HL-60/S4 treated with retinoic acid at 250 ng/mL for 4 days and 3 days (cell line): ENCODE measurements around the gene FARP1.

Experiments
- in situ Hi-C: fragments of 300-500 bp; cut with MboI; formaldehyde crosslinking; loops from 2 replicates; pipeline ENCODE4 v1.7.0; 2022; ENCODE audit warnings: low sequenced_read_pairs

Gene FARP1

DNA sequence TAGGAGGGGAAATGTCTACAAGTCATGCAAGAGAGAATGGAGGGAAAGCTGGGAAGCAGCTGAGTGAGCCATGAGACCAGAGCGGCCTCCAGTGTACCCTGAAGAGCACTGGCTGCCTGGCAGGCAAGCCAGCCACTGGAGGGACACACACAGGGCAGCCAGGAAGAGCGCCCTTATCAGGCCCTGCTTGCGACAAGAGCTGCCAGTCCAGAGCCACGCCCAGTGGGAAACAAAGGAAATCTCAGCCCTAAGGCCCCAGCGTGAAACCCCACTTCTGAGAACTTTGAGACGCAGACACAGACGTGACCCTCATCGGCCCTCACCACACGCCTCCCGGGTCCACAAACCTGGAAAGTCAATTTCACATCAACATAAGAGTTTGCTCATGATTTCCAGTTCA, 329.0 kb downstream of the FARP1 start:
- in situ Hi-C loops, result no loop called here

DNA sequence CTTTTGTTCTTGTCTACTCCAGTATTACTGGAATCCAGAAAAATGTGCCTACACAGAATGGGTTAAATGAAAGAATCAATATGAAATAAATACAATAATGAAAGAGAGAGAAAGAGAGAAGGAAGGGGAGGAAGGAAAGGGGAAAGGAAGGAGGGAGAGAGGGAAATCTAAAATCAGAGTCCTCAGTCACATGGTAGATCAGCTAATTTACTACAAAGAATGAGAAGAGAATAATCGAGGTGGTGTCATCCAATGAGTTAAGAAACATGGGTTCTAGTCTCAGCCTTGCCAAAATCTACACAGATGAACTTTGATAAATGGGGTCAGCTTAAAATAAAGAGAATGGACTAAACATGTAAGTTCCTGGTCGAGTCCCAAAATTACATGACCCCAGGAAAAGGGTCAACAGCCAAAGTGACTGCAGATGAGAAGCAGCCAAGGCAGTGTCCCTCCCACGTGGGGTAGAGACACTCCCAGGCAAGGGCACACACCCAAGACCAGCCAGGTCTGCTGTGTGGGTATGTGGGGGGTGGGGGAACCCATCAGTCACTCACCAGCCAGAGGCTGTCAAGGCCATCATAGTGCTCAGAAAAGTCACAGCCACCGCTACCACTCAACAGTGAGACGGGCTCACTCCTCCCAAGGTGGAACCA, 330.4 kb downstream of the FARP1 start:
- in situ Hi-C loops, result no loop called here

DNA sequence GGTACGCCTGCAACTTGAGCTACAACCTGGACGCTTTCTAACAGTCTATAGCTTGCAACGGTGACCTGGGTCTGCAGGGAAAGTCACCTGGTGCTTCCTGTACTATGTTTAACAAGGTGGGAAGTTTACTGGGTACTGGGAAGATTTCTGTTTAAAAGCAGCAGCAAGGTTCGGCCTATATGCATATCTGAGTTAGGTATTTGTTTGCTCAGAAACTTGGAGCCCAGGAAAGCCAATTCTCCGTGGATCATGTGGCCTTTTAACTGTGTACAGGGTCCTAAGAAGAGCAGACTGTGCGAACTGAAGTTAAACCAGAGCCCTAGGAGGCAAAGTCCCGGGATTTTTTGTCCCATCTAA, 330.9 kb downstream of the FARP1 start:
- in situ Hi-C loops, result no loop called here

DNA sequence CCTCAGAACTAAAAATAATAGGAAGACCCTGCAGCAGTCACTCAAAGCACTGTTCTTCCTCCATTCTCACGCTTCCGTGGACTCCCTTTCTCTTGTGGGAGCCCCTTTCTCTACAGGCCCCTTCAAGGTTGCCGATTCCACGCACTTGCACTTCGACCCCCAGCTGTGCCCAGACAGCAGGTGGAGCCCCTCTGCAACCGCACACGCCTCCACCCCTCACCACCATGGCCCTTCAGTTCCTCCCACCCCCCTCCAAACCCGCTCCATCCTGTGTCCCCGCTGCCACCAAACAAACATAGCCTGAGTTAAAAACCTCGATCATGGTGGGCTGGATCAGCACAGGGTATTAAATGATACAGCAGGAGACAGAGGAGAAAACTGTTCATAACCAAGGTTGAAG, 331.4 kb downstream of the FARP1 start:
- in situ Hi-C loops, result no loop called here

DNA sequence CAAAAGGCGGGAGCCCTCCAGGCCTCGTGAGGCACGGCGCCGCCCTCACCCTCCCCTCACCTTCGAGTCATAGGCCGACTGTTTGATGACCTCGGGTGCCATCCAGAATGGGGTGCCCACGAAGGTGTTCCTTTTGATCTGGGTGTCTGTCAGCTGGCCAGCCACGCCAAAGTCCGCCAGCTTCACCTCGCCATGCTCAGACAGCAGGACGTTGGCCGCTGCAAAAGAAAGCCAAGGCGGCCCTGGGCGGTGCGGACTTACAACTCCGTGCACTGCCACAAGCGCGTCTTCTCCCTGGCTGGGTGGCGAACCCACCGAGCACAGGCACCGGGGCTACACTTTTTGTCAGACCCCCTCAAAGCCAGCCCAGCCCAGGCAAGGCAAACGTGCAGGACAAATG, 331.9 kb downstream of the FARP1 start:
- in situ Hi-C loops, result no loop called here

DNA sequence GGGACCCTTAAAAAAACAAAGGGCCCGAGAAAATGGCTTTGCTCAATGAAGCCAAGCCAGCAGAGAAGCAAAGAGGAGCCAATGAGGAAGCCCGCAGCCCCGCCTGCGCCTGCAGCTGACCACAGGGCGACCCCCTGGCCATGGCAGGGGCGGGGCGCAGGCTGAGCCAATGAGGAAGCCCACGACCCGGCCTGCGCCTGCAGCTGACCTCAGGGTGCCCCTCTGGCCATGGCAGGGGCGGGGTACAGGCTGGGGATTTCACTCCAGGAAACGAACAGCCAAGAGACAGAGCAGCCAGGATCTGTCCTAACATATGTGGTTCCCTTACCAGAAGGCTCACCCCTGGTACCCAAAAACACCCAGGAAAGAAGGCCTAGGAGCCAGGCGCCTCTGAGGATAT, 332.6 kb downstream of the FARP1 start:
- in situ Hi-C loops, result no loop called here

DNA sequence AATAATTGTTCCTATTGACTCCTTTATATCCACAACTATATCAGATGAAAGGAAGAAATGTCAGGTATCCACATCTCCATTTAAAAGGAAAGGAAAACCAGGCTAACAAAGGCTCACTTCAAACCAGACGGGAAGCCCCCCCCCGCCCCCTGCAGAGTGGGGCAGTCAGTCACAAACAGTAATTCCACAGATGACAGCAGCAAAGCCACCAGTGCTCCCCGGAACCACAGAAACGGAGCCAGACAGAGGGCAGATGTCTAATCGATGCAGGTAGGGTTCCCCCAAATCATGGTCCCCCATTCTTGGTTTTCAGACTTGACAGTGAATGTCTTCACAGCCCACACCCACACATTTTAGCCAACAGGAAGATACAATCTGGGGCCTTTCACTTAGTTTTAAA, 333.2 kb downstream of the FARP1 start:
- in situ Hi-C loops, result no loop called here

DNA sequence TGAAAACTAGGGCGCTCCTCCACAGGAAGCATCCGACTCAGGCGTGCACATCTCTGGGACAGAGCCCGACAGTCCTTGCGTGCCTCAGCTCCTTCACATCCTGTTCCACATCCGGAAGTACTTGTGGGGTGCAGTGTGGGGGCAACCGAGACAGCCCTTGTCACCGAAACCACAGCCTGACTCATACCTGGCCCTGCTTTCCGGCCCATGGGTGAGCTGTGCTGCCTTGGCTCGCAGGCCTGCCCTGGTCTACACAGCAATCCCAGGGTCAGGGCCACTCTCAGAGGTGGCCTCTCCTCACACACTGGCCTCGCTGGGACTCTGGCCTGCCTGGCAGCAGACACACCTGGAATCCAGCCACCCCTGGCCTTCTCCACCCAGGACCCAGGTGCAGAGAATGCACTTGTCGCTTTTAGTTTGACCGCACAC, 333.7 kb downstream of the FARP1 start:
- in situ Hi-C loops, result no loop called here

DNA sequence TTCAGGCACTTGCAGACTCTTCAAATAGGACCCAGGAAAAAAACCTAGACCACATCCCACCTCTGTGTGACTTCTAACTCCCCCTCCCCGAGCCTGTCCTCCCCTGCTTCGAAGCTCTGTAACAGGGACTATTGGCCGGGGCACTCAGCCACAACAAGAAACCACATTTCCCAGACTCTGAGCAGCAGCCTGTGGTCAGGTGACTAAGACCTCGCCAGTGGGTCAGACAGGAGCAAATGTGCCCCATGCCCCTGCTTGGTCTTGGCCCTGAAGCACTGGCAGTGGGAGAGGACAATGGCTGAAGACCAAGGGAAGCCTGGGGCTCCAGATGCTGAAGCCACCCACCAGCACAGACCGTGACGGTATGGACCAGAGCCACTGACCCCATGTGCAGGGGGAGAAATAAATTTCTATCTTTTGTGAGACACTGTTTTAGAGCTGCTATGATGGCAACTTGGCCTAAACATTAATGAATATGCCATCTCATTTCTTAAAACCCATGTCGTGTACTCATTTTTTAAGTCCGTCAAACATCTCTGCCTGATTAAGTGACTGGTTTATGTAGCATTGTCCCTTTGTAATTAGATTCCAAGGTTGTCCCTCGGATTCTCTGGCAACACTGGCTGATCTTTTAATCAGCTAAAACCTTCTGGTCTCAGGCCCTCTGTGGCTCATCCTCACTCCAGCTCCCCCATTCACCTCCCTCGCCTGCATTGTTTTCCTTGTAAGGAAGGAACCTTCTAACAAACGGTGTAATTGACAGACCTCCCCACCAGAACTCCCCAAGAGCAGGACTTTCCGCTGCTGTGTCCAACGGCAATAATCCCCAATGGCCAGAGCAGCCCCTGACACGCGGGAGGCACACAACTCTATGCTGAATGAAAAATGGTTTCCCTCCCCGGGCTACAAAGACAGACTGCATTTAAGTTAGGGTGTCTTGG, 335.6 kb downstream of the FARP1 start:
- in situ Hi-C loops, result no loop called here

DNA sequence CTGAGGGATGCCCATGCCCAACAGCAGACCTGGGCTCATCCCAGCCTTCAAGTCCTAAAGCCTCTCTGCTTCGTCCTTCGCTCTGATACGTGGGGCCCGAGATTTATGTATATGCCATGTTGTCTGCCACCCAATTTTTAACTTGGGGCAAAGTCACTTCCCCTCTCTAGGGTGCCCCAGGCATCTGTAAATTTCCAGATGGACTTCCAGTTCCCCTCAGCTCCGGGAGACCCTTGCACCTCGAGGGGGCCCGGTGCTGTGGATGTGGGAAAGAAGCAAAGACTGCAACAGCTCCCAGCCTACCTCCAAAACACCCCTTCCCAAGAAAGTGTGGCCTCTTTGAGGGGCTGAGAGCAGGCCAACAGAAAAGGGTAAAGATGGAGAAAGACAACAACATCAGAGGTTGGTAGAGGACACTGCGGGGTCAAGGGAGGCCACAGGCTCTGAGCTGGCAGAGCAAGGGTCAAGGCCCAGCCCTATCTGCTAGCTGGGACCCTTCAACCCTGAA, 336.7 kb downstream of the FARP1 start:
- in situ Hi-C loops, result no loop called here

DNA sequence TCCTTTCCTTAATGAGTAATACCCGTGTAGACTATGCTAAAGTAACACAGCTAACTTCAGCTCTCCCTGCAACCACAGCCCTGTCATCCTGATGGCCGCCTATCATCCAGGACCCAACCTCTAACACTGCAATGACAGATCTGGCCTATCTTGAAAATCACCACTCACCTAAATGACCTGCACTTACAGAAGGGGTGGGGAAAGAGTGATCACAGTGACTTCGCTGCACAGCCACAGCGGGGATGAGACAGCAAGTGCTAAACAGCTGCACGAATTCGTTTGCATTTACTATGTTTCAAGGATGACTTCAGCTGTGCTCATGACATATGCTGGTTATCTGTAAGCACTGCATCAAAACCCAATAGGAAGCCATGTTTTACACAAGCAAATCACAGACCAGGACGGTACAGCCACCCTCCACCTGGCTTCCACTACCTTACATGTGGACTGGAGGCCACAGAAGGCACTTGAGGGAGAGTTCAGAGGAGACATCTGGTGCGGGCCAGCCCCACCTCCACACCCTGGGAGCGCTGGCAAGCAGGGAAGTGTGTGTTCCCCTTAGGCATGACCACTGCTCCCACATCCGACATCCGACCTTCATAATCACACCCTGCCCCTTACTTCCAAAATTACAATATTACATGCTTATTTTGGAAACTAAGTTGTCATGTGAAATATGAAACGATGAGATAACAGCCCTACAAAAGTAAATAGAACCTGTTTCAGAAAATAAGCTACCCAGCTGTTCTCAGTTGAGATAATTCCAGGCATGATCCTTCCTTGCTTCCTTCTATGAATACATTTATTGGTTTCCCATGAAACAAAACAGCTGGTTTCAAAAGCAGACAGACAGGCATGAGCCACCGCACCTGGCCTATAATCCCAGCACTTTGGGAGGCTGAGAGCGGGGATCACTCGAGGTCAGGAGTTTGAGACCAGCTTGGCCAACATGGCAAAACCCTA, 338.3 kb downstream of the FARP1 start:
- in situ Hi-C loops, result no loop called here

DNA sequence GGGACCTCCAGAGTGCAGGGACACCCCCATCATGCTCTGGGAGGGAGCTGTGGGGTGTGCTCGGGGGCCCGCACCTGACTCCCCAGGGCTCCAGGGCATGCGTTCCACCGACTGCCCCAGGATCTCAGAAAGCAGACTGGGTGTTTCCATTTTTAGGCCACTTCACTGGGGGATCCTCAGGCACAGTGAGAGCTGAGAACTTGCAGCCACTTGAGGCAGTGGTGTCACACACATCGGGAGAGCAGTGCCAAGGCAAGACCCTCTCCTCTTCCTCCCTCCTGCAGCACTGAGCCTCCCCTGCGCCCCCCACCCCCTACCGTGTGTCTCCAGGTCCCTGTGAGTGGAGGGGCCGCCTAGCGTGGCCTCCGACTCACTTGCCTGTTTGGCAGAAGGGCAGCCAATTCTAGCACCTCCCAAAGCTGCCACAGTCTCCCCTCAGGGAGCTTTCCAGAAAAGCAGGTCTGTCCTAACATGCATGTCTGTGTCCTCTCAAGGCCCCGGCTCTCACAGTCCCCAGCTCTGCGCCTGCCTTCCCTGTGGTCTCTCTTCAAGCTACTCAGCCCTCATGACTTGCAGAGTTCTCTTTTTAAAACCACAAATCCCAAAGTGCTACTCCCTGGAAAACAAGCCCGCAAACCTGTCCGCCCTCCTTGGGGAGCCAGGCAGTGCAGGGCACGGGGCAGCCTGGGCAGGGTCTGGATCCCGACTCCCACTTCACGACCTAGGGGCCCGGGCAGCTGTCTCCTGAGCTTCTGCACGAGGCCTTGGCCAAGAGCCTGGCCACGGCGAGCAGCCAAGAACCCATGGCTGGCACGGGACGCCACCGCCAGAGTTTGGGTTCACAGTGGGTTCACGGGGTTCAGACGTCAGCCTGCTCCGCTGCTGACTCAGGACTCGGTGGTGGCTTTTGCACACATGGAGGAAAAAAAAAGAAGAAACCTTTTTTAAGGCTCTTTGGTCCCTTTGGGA, 339.9 kb downstream of the FARP1 start:
- in situ Hi-C loops, result no loop called here

DNA sequence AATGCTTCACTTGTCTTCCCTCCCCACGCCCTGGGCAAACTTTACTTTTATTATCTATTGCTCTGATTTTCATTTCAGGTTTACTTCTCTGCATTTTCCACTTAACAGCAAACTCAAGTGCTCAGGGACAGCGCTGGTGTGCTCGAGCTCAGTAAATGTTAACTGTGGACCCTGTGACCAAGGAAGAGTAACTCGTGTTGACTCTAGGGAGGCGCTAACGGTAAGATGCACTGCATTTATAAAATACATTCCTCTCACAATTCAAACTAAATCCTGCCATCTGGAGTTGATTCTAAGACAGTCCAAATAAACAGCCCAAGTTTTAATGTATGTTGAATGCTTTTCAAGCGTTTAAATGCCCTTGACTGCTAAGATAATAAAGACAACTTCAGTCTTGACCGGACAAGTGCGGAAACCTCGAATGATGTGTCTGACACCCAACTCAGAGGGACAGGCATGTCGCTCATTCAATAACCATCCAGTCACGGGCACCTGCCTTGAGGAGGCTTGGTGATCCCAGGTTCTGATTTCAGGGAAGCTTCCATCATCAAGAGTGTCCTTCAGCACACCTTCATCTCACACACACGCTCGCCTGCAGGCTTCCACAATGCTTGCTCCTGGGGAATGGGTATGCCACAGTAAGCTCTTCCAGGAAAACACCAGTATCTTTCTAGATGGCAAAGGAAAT, 340.9 kb downstream of the FARP1 start:
- in situ Hi-C loops, result no loop called here

DNA sequence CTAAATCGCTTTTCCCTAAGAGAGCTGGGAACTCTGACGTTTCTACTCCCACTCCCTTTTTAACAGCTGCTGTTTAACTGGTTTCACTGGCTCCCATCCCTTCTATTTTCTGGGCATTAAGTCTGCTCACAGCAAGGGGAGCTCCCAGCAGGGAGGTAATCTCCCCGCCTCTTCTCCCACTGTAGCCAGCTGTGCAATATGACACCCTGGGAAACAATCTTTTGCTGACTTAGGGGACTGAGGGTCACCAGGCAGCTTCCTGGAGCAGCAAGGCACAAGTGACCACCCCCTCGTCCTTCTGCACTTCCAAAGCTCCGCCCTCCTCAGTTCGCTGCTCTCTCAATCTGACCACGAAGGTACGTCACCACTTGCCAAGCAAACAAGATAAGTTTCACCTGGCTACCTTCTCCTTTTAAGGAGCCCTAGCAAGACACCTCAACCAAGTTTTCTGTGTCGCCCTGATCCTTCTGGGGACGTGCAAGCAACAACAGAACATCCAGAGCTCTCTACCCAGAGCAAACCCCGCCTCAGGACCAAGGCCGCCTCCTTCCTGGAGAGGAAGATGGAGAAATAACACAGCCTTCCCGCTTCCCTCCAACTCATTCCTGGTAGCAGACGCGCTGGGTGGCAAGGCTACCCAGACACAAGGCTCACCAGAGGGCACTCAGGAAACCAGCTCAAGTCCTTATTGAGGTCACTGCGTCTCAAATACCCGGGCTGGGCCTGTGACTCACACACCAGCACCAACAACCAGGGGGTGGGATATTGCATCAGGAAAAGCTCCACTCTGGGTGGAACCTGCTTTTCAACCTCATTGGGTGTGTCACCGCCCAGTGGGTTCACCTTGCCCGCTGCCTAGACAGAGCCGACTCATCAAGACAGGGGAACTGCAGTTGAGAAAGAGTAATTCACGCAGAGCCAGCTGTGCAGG, 341.7 kb downstream of the FARP1 start:
- in situ Hi-C loops, result no loop called here

DNA sequence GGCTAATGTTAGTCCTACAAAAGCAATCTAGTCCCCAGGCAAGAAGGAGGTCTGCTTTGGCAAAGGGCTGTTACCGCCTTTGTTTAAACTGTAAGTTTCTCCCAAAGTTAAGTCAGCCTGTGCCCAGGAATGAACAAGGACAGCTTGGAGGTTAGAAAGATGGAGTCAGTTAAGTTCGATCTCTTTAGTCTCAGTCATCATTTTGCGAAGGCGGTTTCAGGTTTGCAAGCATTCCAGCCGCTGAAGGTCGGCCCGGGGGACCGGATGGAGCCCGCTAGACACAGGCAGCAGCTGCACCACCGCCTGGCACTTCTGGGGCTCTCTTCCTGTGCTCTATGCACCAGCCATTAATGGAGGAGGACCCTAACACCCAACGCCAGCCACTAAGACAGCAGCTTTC, 342.7 kb downstream of the FARP1 start:
- in situ Hi-C loops, result no loop called here

DNA sequence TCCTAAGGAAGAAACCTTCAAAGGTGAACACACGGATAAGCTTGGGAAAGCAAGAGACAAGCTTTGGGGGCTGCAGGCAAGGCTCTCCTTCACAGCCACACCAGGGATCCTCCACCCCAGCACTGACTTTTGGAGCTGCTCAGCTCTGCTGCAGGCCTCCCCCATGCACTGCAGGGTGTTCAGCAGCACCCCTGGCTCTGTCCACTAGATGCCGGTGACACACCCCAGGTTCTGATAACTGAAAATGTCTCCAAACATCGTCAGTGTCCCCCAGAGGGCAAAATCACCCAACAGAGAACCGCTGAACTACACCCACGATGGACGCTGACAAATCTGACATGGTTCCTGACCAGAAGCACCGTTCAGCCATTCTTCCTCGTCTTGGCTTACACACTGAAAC, 343.5 kb downstream of the FARP1 start:
- in situ Hi-C loops, result no loop called here

DNA sequence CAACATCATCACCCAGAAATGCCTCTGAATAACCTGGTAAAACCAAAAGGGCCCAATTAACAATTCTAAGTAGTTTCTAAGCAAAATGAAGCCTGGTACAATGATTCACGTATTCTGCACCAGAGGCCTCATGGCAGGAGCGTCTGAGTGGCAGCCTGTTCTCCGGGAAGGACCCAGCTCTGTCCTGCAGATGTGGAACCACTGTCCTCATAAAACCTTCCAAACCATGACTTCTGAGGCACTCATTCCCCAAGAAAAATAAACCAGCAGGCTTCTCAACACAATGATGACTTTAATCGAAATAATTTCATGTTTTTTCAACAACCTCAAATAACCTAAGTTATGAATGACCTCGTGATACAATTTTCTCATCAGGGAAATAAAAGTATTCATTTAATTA, 344.1 kb downstream of the FARP1 start:
- in situ Hi-C loops, result no loop called here

DNA sequence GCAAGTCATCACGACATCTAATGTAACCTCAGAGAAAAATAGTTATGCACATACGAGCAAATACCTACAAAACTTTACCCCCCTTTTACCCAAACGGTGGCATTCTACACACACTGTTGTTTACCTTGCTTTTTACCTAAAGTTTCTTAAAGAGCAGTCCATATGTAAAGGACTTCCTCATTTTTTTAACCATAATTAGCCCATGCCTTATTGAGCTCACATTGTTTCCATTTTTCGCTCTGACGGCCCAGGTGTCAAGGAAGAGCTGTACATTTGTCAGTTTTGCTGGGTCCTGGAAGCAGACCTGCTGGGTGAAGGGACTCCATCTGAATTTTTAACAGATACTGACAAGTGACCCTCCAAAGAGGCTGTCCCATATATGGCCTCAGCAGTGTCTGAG, 344.6 kb downstream of the FARP1 start:
- in situ Hi-C loops, result no loop called here
